Right atrium auricular region (tissue), 2 donors: ENCODE results near the gene PCYT1A. TPM values are rescaled to one million over a fixed set of nuclear protein-coding genes. Genes with fewer than 3 reads are reported as not detected.
A peak's percentile ranks its signal among the peaks of the same experiment; 100 is the strongest.

Experiments
- DNase-seq: peaks from one replicate; pipeline ENCODE4 v3.0.0-alpha.2; 2019; ENCODE audit warnings: low spot score
- H3K27ac ChIP-seq, 2 donors: fragments of 200-600 bp; sonication (generic); 1 replicate in 1 of 2; 2 replicates in 1 of 2; pipeline ENCODE4 v1.5.1; 2016 to 2019
- H3K27me3 ChIP-seq, 2 donors: fragments of 200-600 bp; sonication (generic); one replicate each; pipeline versions ENCODE4 v1.5.1 to v1.6.0; 2017 to 2019
- H3K36me3 ChIP-seq: fragments of 200-600 bp; sonication (generic); one replicate; pipeline ENCODE4 v1.5.1; 2016
- H3K4me1 ChIP-seq, 2 donors: fragments of 200-600 bp; sonication (generic); one replicate each; pipeline versions ENCODE4 v1.5.1 to v1.6.0; 2017 to 2019
- H3K4me3 ChIP-seq, 2 donors: fragments of 200-600 bp; sonication (generic); 1 replicate in 1 of 2; 2 replicates in 1 of 2; pipeline ENCODE4 v1.5.1; 2017 to 2019; ENCODE audit warnings: mild to moderate bottlenecking in 1 of 2, moderate library complexity in 1 of 2
- H3K9me3 ChIP-seq, 2 donors: fragments of 200-600 bp; sonication (generic); one replicate each; pipeline ENCODE4 v1.5.1; 2019
- CTCF ChIP-seq, 2 donors: fragments of 200-600 bp; sonication (generic); IDR thresholded peaks; one replicate each; pipeline ENCODE4 v1.5.1; 2019; ENCODE audit warnings: antibody characterized with exemption in 2 of 2
- total RNA-seq, 2 donors: library from RNA; depleted of rRNA; stranded (reverse); fragments of >200 nt; gene quantifications; one replicate each; pipeline ENCODE4 v1.1.0, GENCODE V29; 2016

Gene PCYT1A
- total RNA-seq, 2 donors from 2014 or later, result 89.0 to 135 TPM

- DNase-seq, result peak; percentile 59
- no peaks in the 10 kb centered on the region for H3K9me3 ChIP-seq
- H3K4me1 ChIP-seq, result peaks cover 0 to 23% of the 10 kb centered on the region in 2 donors
- TF ChIP-seq CTCF (IDR thresholded peaks at IDR 0.05), result no peak
- H3K27ac ChIP-seq, result no peak overlapping the region
- no peak overlapping the region for H3K4me3 ChIP-seq
- peaks cover 68% of the 10 kb centered on the region for H3K36me3 ChIP-seq
- H3K27me3 ChIP-seq, result no peaks in the 10 kb centered on the region
Measured at GRCh38 chr3:196268284-196269163, 19.0 kb downstream of the PCYT1A start.

DNA sequence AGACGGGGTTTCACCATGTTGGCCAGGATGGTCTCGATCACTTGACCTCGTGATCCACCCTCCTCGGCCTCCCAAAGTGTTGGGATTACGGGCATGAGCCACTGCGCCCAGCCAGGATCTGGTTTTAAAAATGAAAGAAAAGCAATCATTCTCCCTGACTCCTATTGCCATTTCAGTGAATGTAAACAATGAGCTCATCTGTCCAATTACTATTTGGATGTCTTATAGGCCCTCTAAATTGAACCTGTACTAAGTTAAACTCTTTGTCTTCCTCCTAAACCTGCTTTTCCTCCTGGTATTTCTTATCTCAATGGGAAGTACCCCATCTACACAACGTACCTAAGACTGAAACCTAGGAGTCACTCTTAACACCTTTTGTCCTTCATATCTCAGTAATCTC lies 23.7 kb downstream of the PCYT1A start:
- no peak for TF ChIP-seq CTCF (IDR thresholded peaks at IDR 0.05)
- Histone ChIP-seq H3K9me3 (no peaks in the 10 kb centered on the region), H3K27me3 (no peaks in the 10 kb centered on the region), H3K27ac (no peak overlapping the region), H3K4me3 (no peak overlapping the region), H3K4me1 (peaks cover 0 to 9% of the 10 kb centered on the region in 2 donors), H3K36me3 (peaks cover 58% of the 10 kb centered on the region)
- DNase-seq, result no peak

- no peak for TF ChIP-seq CTCF (IDR thresholded peaks at IDR 0.05)
- Histone ChIP-seq H3K9me3 (no peaks in the 10 kb centered on the region), H3K27me3 (no peaks in the 10 kb centered on the region), H3K4me3 (no peak overlapping the region), H3K4me1 (no peaks in the 10 kb centered on the region), H3K36me3 (peaks cover 53% of the 10 kb centered on the region), H3K27ac (no peak overlapping the region)
- DNase-seq, result no peak
Measured at GRCh38 chr3:196260784-196261183, 26.7 kb downstream of the PCYT1A start.

GRCh38 chr3:196255776-196256175 lies 31.8 kb downstream of the PCYT1A start:
- DNase-seq, result no peak
- Histone ChIP-seq H3K27me3 (no peaks in the 10 kb centered on the region), H3K4me1 (no peaks in the 10 kb centered on the region), H3K9me3 (no peaks in the 10 kb centered on the region), H3K36me3 (peaks cover 40% of the 10 kb centered on the region), H3K27ac (no peak overlapping the region), H3K4me3 (no peak overlapping the region)
- no peak for TF ChIP-seq CTCF (IDR thresholded peaks at IDR 0.05)

DNA sequence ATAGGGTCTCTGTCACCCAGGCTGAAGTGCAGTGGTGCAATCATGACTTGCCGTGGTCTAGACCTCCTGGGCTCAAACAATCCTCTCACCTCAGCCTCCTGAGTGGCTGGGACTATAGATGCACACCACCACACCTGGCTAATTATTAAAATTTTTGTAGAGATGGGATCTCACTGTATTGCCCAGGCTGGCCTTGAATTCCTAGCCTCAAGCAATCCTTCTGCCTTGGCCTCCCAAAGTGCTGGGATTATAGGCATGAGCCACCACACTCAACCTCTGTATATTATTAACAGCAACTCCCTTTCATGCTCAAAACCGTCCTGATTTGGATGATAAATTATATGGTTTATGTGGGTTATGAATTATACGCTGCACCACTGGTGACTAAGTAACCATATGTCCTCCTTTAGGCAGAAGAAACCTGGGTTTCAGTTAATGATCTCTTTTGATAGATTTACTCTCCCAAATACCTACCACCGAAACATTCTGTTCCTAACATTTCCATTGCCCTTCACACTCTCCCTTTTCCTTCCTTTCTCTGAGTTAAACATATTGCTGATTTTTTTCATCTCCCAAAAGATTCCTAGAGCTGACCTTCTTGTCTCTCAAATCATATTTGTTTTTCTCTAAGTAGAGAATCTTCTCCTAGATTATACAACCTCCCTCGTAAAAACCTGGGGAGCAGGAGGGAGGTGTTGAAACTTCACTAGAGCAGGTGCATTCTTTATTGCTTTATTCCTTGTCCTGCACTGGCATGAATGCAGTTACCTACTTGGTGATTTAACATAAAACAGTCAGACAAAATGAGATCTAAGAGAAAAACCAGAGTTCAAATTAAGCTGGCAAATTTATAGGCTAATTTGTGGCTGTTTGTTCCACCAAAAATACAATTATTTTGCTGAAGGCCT lies 32.9 kb downstream of the PCYT1A start:
- no peaks in the 10 kb centered on the region for H3K4me1 ChIP-seq
- H3K9me3 ChIP-seq, result no peaks in the 10 kb centered on the region
- no peak for TF ChIP-seq CTCF (IDR thresholded peaks at IDR 0.05)
- H3K27me3 ChIP-seq, result no peaks in the 10 kb centered on the region
- DNase-seq, result no peak
- H3K4me3 ChIP-seq, result no peak overlapping the region
- H3K36me3 ChIP-seq, result peaks cover 33% of the 10 kb centered on the region
- H3K27ac ChIP-seq, result no peak overlapping the region
